Measurements from ENCODE around the gene BARX1. TPM values are rescaled to one million over a fixed set of nuclear protein-coding genes. Genes with fewer than 3 reads are reported as not detected.
"Not testable (repeated sequence)": the region's sequence is repeated elsewhere in the genome, so short reads cannot be mapped to it uniquely, and the experiment has no call there.

Gene BARX1
- total RNA-seq, 2 experiments from 2014 or later = 1.8 to 1.9 TPM

- H3K4me1 Mint-ChIP-seq; ATAC-seq; intact Hi-C loops (cut with DNase I, micrococcal nuclease); DNase-seq; H3K36me3 Mint-ChIP-seq (ENCODE audit: low read depth); H3K4me3 Mint-ChIP-seq; H3K9me3 Mint-ChIP-seq (ENCODE audit: low read depth); POLR2A ChIA-PET; H3K27ac Mint-ChIP-seq: not testable (repeated sequence)
- H3K27me3 Mint-ChIP-seq = peaks cover 46% of the 10 kb centered on the region
- CTCF ChIA-PET = interaction anchor here (0.9 kb wide), 1 partner anchor 24 kb away, joined by 4 read pairs; no protein-coding TSS in a partner anchor
Measured at GRCh38 chr9:93939589-93939988, 15.6 kb downstream of the BARX1 start.

DNA sequence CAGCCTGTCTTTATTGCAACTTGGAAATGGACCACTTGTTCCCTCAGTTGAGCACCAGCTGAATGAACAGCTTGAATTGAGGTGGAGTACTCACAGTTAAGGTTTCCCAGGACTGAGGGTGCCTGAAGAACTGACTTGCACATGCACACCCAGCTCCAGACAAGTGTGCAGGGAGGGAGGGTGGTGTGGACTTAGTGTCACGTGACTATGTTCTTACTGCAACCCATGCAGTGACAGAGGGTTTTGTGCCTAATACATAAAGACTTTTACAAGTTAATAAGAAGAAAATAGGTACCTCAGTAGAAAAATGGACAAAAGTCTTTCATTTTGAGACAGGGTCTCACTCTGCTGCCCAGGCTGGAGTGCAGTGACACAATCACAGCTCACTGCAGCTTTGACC lies 18.0 kb downstream of the BARX1 start:
- ChIA-PET CTCF (no interaction called here), POLR2A (interaction anchor here (0.5 kb wide), 1 partner anchor 22 kb away, joined by 3 read pairs; no protein-coding TSS in a partner anchor)
- DNase-seq (no peak), ATAC-seq (no peak)
- intact Hi-C loops (cut with DNase I, micrococcal nuclease) = no loop called here
- Mint-ChIP-seq H3K9me3 (ENCODE audit: low read depth) (no peaks in the 10 kb centered on the region), H3K4me3 (no peak overlapping the region), H3K27ac (no peak overlapping the region), H3K4me1 (no peaks in the 10 kb centered on the region), H3K36me3 (ENCODE audit: low read depth) (no peaks in the 10 kb centered on the region), H3K27me3 (peaks cover 32% of the 10 kb centered on the region)

GRCh38 chr9:93931905-93932304 lies 23.2 kb downstream of the BARX1 start:
- POLR2A ChIA-PET = no interaction called here
- Mint-ChIP-seq H3K27me3 (peaks cover 25% of the 10 kb centered on the region), H3K36me3 (ENCODE audit: low read depth) (no peaks in the 10 kb centered on the region), H3K9me3 (ENCODE audit: low read depth) (no peaks in the 10 kb centered on the region), H3K4me3 (no peak overlapping the region), H3K4me1 (no peaks in the 10 kb centered on the region), H3K27ac (no peak overlapping the region)
- ATAC-seq (no peak), DNase-seq (no peak)
- CTCF ChIA-PET = no interaction called here
- intact Hi-C loops (cut with DNase I, micrococcal nuclease) = no loop called here

DNA sequence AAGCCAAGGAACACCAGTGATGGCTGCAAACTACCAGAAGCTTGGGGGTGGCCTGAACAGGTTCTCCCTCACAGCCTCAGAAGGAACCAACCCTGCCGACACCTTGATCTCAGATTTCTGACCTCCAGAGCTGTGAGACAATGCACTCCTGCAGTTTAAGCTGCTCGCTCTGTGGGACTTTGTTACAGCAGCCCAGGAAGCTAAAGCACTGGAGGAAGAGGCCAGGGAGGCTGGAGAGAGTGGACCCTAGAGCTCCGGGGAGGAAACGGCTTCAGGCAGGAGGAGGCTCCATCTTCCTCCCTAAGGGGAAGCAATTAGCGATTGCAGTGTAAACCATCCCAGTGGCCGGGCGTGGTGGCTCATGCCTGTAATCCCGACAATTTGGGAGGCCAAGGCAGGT lies 25.1 kb downstream of the BARX1 start:
- ChIA-PET POLR2A (no interaction called here), CTCF (interaction anchor here (0.6 to 0.8 kb wide), 2 partner anchors 79 to 1122 kb away, joined by 3 to 4 read pairs; no protein-coding TSS in a partner anchor)
- H3K9me3 Mint-ChIP-seq (ENCODE audit: low read depth) = no peaks in the 10 kb centered on the region
- H3K27me3 Mint-ChIP-seq = peaks cover 19% of the 10 kb centered on the region
- intact Hi-C loops (cut with DNase I, micrococcal nuclease) = no loop called here
- DNase-seq (no peak), ATAC-seq (no peak)
- no peaks in the 10 kb centered on the region for H3K36me3 Mint-ChIP-seq (ENCODE audit: low read depth)
- no peaks in the 10 kb centered on the region for H3K4me1 Mint-ChIP-seq
- H3K27ac Mint-ChIP-seq = no peak overlapping the region
- no peak overlapping the region for H3K4me3 Mint-ChIP-seq

- ATAC-seq = no peak
- ChIA-PET CTCF (interaction anchor here (0.6 to 2.0 kb wide), 2 partner anchors 14 to 1121 kb away, joined by 4 to 5 read pairs; no protein-coding TSS in a partner anchor), POLR2A (no interaction called here)
- H3K36me3 Mint-ChIP-seq (ENCODE audit: low read depth) = no peaks in the 10 kb centered on the region
- H3K4me3 Mint-ChIP-seq = no peak overlapping the region
- DNase-seq = no peak
- no peaks in the 10 kb centered on the region for H3K4me1 Mint-ChIP-seq
- intact Hi-C loops (cut with DNase I, micrococcal nuclease) = no loop called here
- peaks cover 19% of the 10 kb centered on the region for H3K27me3 Mint-ChIP-seq
- no peak overlapping the region for H3K27ac Mint-ChIP-seq
- no peaks in the 10 kb centered on the region for H3K9me3 Mint-ChIP-seq (ENCODE audit: low read depth)
Measured at GRCh38 chr9:93929231-93929630, 25.9 kb downstream of the BARX1 start.

DNA sequence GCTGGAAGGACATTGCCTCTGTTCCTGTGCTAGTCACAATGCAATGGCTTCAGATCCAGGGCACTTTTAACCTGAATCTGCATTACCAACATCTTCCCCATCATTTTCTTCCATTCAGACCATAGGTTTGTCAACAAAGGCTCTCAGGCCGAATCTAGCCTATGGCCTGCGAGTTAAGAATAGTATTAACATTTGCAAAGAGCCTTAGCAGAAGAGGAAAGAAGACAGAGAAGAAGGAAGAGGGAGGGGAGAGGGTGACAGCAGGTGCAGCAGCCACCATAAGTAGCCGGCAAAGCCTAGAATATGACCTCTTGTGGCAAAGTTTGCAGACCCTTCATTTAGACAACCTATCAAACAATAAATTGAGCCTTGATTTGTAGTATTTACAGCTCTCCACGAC lies 32.6 kb downstream of the BARX1 start:
- DNase-seq (no peak), ATAC-seq (no peak)
- intact Hi-C loops (cut with DNase I, micrococcal nuclease) = no loop called here
- H3K27me3 Mint-ChIP-seq = peaks cover 4% of the 10 kb centered on the region
- H3K4me3 Mint-ChIP-seq = no peak overlapping the region
- CTCF ChIA-PET = no interaction called here
- POLR2A ChIA-PET = no interaction called here
- no peaks in the 10 kb centered on the region for H3K9me3 Mint-ChIP-seq (ENCODE audit: low read depth)
- H3K27ac Mint-ChIP-seq = no peak overlapping the region
- no peaks in the 10 kb centered on the region for H3K36me3 Mint-ChIP-seq (ENCODE audit: low read depth)
- no peaks in the 10 kb centered on the region for H3K4me1 Mint-ChIP-seq

DNA sequence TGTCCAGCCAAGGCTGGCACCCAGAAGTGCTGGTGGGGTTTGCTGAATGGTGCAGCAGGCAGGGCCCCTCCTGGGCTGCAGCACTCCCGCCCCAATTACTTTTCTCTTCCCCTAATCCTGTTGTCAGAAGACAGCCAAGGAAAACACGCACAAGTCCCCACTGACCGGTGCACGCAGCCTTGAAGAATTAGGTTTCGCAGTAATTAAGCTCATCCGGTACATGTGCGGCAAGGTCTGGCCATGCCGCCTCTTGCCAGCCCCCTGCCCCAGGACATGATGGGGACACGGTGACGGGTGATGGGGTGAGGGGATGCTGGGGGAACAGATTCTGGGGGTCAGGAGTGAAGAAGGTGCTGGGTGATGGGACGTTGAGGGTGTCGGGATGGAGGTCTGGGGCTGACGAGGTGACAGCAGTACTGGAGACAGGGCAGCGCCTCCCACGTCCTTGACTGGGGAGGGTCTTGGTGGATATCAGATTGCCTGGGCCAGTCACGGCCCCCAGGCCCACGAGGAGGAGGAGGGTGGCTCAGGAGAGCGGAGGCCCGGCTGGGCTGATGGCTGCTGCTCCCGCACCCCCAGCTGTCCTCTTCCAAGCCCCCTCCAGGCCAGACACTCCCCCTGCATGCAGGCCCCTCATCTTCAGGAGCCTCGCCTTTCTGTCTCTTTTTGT lies 34.9 kb downstream of the BARX1 start:
- Mint-ChIP-seq H3K4me3 (no peak overlapping the region), H3K27me3 (no peaks in the 10 kb centered on the region), H3K36me3 (ENCODE audit: low read depth) (no peaks in the 10 kb centered on the region), H3K9me3 (ENCODE audit: low read depth) (no peaks in the 10 kb centered on the region), H3K4me1 (no peaks in the 10 kb centered on the region), H3K27ac (no peak overlapping the region)
- no peak for DNase-seq
- POLR2A ChIA-PET = no interaction called here
- CTCF ChIA-PET = no interaction called here
- intact Hi-C loops (cut with DNase I, micrococcal nuclease) = no loop called here
- ATAC-seq = no peak

DNA sequence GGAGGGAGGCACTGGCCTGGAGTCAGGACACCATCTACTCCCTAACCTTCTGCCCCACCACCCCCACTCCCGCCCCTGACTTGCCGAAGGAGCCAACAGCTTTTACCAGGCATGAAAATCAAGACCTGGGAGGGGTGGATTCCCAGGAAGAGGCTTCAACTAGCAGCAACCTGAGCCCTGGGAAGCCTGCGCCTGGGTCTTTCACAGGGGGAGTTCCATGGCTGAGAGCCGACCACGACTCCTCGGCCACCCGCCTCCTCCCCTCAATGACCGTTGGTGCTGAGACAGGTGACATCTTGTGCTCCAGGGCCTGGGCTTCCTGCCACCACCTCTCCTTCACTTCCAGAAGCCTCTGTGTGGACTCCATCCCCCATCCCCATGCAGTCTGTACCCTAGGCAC lies 37.1 kb downstream of the BARX1 start:
- H3K4me3 Mint-ChIP-seq = no peak overlapping the region

GRCh38 chr9:93917121-93917853 lies 37.9 kb downstream of the BARX1 start:
- H3K27ac Mint-ChIP-seq = no peak overlapping the region
- ChIA-PET CTCF (no interaction called here), POLR2A (no interaction called here)
- intact Hi-C loops (cut with DNase I, micrococcal nuclease) = loop anchor here in 1 of 2 experiments (10.0 kb wide), 1 partner anchor 62 kb away; no protein-coding TSS in a partner anchor
- H3K9me3 Mint-ChIP-seq (ENCODE audit: low read depth) = no peaks in the 10 kb centered on the region
- no peak overlapping the region for H3K4me3 Mint-ChIP-seq
- ATAC-seq = no peak
- no peak for DNase-seq
- no peaks in the 10 kb centered on the region for H3K27me3 Mint-ChIP-seq
- no peaks in the 10 kb centered on the region for H3K4me1 Mint-ChIP-seq
- no peaks in the 10 kb centered on the region for H3K36me3 Mint-ChIP-seq (ENCODE audit: low read depth)

More for the DNA sequence above, 37.1 kb downstream of the BARX1 start:
- no peak for ATAC-seq
- no peaks in the 10 kb centered on the region for H3K27me3 Mint-ChIP-seq
- ChIA-PET POLR2A (no interaction called here), CTCF (no interaction called here)
- H3K27ac Mint-ChIP-seq = no peak overlapping the region
- H3K4me1 Mint-ChIP-seq = no peaks in the 10 kb centered on the region
- intact Hi-C loops (cut with DNase I, micrococcal nuclease) = loop anchor here in 1 of 2 experiments (10.0 kb wide), 1 partner anchor 63 kb away; no protein-coding TSS in a partner anchor
- H3K36me3 Mint-ChIP-seq (ENCODE audit: low read depth) = no peaks in the 10 kb centered on the region
- DNase-seq = no peak
- no peaks in the 10 kb centered on the region for H3K9me3 Mint-ChIP-seq (ENCODE audit: low read depth)

DNA sequence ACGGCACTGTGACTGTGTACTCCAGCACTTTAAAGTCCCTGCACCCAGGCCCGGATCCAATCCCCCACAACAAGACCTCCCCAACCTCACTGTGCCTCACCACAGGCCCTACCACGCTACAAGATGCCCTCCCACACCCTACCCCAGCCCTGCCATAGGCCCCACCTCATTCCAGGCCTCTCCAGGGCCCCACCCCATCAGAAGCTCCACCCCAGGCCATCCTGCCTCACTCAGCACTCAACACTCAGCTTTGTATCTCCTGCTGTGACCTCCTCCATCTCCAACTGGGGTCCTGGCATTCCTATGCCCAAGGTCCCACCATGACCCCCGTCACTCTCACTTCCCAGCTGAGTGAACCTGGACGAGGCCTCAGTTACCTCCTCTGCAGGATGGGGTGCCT lies 38.8 kb downstream of the BARX1 start:
- intact Hi-C loops (cut with DNase I, micrococcal nuclease) = loop anchor here in 1 of 2 experiments (10.0 kb wide), 1 partner anchor 62 kb away; no protein-coding TSS in a partner anchor
- ChIA-PET CTCF (no interaction called here), POLR2A (interaction anchor here (0.6 kb wide), 1 partner anchor 275 kb away, joined by 3 read pairs; no protein-coding TSS in a partner anchor)
- Mint-ChIP-seq H3K4me3 (no peak overlapping the region), H3K27me3 (no peaks in the 10 kb centered on the region), H3K9me3 (ENCODE audit: low read depth) (no peaks in the 10 kb centered on the region), H3K27ac (no peak overlapping the region), H3K36me3 (ENCODE audit: low read depth) (no peaks in the 10 kb centered on the region), H3K4me1 (no peaks in the 10 kb centered on the region)
- DNase-seq (no peak), ATAC-seq (no peak)

DNA sequence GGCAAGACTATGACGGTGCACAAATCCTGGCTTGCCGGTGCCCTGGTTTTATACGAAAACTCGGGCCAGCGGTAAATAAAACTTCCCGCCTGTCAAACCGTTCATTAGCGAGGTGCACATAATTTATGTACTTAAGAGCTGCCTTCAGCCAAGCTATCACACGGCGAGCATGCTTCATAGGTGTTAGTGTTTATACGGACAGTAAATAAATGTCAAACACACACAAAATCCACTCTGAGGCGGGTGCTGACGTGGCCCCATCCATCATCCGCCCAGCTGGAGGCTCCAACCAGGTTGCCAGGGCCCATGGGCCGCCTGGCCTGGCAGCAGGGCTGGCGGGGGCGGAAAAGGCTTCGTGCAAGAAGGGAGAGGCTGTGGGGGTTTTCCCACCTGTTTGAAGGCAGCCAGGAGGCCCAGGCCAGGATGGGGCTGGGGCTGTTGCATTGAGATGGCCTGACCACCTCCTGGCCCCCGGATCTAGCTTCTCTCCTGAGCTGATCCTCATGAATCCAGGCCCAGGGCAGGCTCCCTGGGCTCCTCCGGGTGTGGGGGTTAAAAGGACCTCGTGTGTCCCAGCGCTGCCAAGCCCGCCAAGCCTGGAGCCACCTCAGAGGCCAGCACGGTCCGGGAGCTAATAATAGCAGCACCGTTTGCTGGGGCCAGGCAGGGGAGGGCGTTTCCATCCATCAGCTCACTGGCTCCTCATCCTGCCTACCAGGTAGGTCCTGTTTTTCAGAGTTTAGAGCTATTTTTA lies 43.2 kb downstream of the BARX1 start:
- Mint-ChIP-seq H3K27me3 (peaks cover 6% of the 10 kb centered on the region), H3K9me3 (ENCODE audit: low read depth) (no peaks in the 10 kb centered on the region), H3K36me3 (ENCODE audit: low read depth) (no peaks in the 10 kb centered on the region), H3K27ac (no peak overlapping the region), H3K4me1 (peaks cover 4% of the 10 kb centered on the region), H3K4me3 (no peak overlapping the region)
- intact Hi-C loops (cut with DNase I, micrococcal nuclease) = loop anchor here in 1 of 2 experiments (10.0 kb wide), 1 partner anchor 57 kb away; no protein-coding TSS in a partner anchor
- CTCF ChIA-PET = interaction anchor here (0.9 kb wide), 1 partner anchor 24 kb away, joined by 4 read pairs; no protein-coding TSS in a partner anchor
- no peak for ATAC-seq
- DNase-seq = no peak
- POLR2A ChIA-PET = no interaction called here
